CD14-positive monocyte (primary cell): ENCODE results near the gene TXNRD2. TPM values are rescaled to one million over a fixed set of nuclear protein-coding genes. Genes with fewer than 3 reads are reported as not detected.

Experiments
- DNase-seq, 3 donors: peaks; one replicate each; pipeline ENCODE4 v3.0.0-alpha.2; 2011 to 2022
- H2AFZ ChIP-seq: 2 replicates; pipeline ENCODE4 v1.6.0; 2012; ENCODE audit warnings: mild to moderate bottlenecking, low read depth, low read length, inconsistent platforms; ENCODE audit not compliant: insufficient read depth, poor library complexity, severe bottlenecking
- H3K27ac ChIP-seq, 2 donors: 1 replicate in 1 of 2; 2 replicates in 1 of 2; pipeline ENCODE4 v1.5.1; 2012 to 2013; ENCODE audit warnings: low read length in 2 of 2, control low read depth in 1 of 2, inconsistent platforms in 1 of 2, low read depth in 1 of 2, mild to moderate bottlenecking in 1 of 2
- H3K27me3 ChIP-seq, 2 donors: one replicate each; pipeline versions ENCODE4 v1.6.0 to v1.6.1; 2011 to 2013; ENCODE audit warnings: low read length in 2 of 2; ENCODE audit not compliant: control insufficient read depth in 2 of 2, insufficient read depth in 2 of 2
- H3K36me3 ChIP-seq, 2 donors: replicated peaks in 1 of 2; 1 replicate in 1 of 2; 2 replicates in 1 of 2; pipeline versions ENCODE4 v1.5.1 to v1.6.1; 2012 to 2013; ENCODE audit warnings: low read length in 2 of 2, control low read depth in 1 of 2, inconsistent platforms in 1 of 2, mild to moderate bottlenecking in 1 of 2; ENCODE audit not compliant: insufficient read depth in 2 of 2, control insufficient read depth in 1 of 2
- H3K4me1 ChIP-seq, 2 donors: 1 replicate in 1 of 2; 2 replicates in 1 of 2; pipeline versions ENCODE4 v1.5.1 to v1.6.1; 2012 to 2013; ENCODE audit warnings: low read length in 2 of 2, control low read depth in 1 of 2, inconsistent platforms in 1 of 2, mild to moderate bottlenecking in 1 of 2, moderate library complexity in 1 of 2; ENCODE audit not compliant: insufficient read depth in 2 of 2, control insufficient read depth in 1 of 2
- H3K4me2 ChIP-seq: replicated peaks from 2 replicates; pipeline ENCODE3; 2012; ENCODE audit warnings: low read length, moderate library complexity, mild to moderate bottlenecking; ENCODE audit not compliant: poor library complexity, severe bottlenecking; ENCODE audit errors: extremely low read depth
- H3K4me3 ChIP-seq, 3 experiments: fragments of 200-600 bp in 1 of 3; sonication (generic) in 1 of 3; replicated peaks in 1 of 3; 1 replicate in 2 of 3; 2 replicates in 1 of 3; pipeline ENCODE4 v1.5.1; 2011 to 2013; ENCODE audit warnings: low read length in 3 of 3, mild to moderate bottlenecking in 3 of 3, control low read depth in 2 of 3, low read depth in 2 of 3, inconsistent platforms in 1 of 3, moderate library complexity in 1 of 3
- H3K79me2 ChIP-seq: 2 replicates; pipeline ENCODE4 v1.6.0; 2012; ENCODE audit warnings: mild to moderate bottlenecking, control low read depth, inconsistent platforms, low read length, moderate library complexity; ENCODE audit not compliant: insufficient read depth
- H3K9ac ChIP-seq: 2 replicates; pipeline ENCODE4 v1.6.0; 2017; ENCODE audit warnings: low read length, mild to moderate bottlenecking; ENCODE audit not compliant: insufficient read depth, poor library complexity, severe bottlenecking
- H3K9me3 ChIP-seq, 2 donors: replicated peaks in 1 of 2; 1 replicate in 1 of 2; 2 replicates in 1 of 2; pipeline versions ENCODE4 v1.5.1 to v1.6.1; 2012 to 2013; ENCODE audit warnings: low read length in 2 of 2, control low read depth in 1 of 2; ENCODE audit not compliant: control insufficient read depth in 1 of 2, insufficient read depth in 1 of 2
- H4K20me1 ChIP-seq: 2 replicates; pipeline ENCODE4 v1.6.0; 2012; ENCODE audit warnings: mild to moderate bottlenecking, low read length, control low read depth, moderate library complexity; ENCODE audit not compliant: insufficient read depth
- H3K27ac Mint-ChIP-seq, 7 donors: one replicate each; pipeline ENCODE4 v1.8.0; 2020; ENCODE audit warnings: mild to moderate bottlenecking in 7 of 7, mixed read lengths in 7 of 7, moderate library complexity in 6 of 7, inconsistent platforms in 2 of 7
- H3K27me3 Mint-ChIP-seq, 3 donors: one replicate each; pipeline ENCODE4 v1.8.0; 2021 to 2022; ENCODE audit warnings: low read depth in 3 of 3, mild to moderate bottlenecking in 3 of 3, mixed read lengths in 3 of 3, moderate library complexity in 3 of 3, inconsistent platforms in 1 of 3
- H3K36me3 Mint-ChIP-seq, 2 donors: one replicate each; pipeline ENCODE4 v1.8.0; 2020; ENCODE audit warnings: mixed read lengths in 2 of 2, inconsistent platforms in 1 of 2, mild to moderate bottlenecking in 1 of 2
- H3K4me1 Mint-ChIP-seq: one replicate; pipeline ENCODE4 v1.8.0; 2020; ENCODE audit warnings: mild to moderate bottlenecking, mixed read lengths
- H3K4me3 Mint-ChIP-seq, 2 donors: one replicate each; pipeline ENCODE4 v1.8.0; 2020; ENCODE audit warnings: mild to moderate bottlenecking in 2 of 2, mixed read lengths in 2 of 2, moderate library complexity in 1 of 2
- H3K9me3 Mint-ChIP-seq, 7 donors: one replicate each; pipeline ENCODE4 v1.8.0; 2020 to 2022; ENCODE audit warnings: mixed read lengths in 7 of 7, mild to moderate bottlenecking in 6 of 7, moderate library complexity in 6 of 7, inconsistent platforms in 2 of 7
- WGBS: methylation state at CpG from one replicate; pipeline ENCODE4 v1.1.5; 2013; ENCODE audit warnings: missing lambda C conversion rate; ENCODE audit not compliant: insufficient coverage; 5-methylcytosine and 5-hydroxymethylcytosine counted together
- intact Hi-C, 2 donors: fragments of 100-400 bp; cut with micrococcal nuclease; formaldehyde crosslinking; loops; one replicate each; pipeline versions ENCODE4 v1.15.0 to v1.15.1; 2023
- polyA plus RNA-seq, 3 donors: library from polyadenylated mRNA; depleted of rRNA in 1 of 3; unstranded in 2 of 3; stranded (reverse) in 1 of 3; fragments of 300-500 nt in 2 of 3; fragments of >200 nt in 1 of 3; fragmentation: Illumina TruSeq in 2 of 3; gene quantifications; 1 replicate in 2 of 3; 2 replicates in 1 of 3; pipeline ENCODE4 v1.2.3, GENCODE V29; 2012 to 2021
- TF ChIP-seq, protein P1 (sequence below): fragments of 200-600 bp; IDR thresholded peaks from one replicate; pipeline ENCODE4 v1.8.0; 2022; ENCODE audit warnings: antibody characterized with exemption, mild to moderate bottlenecking

TXNRD2 gene
- polyA plus RNA-seq, 3 donors: 24.9 to 54.9 (median 30.8) TPM

DNA sequence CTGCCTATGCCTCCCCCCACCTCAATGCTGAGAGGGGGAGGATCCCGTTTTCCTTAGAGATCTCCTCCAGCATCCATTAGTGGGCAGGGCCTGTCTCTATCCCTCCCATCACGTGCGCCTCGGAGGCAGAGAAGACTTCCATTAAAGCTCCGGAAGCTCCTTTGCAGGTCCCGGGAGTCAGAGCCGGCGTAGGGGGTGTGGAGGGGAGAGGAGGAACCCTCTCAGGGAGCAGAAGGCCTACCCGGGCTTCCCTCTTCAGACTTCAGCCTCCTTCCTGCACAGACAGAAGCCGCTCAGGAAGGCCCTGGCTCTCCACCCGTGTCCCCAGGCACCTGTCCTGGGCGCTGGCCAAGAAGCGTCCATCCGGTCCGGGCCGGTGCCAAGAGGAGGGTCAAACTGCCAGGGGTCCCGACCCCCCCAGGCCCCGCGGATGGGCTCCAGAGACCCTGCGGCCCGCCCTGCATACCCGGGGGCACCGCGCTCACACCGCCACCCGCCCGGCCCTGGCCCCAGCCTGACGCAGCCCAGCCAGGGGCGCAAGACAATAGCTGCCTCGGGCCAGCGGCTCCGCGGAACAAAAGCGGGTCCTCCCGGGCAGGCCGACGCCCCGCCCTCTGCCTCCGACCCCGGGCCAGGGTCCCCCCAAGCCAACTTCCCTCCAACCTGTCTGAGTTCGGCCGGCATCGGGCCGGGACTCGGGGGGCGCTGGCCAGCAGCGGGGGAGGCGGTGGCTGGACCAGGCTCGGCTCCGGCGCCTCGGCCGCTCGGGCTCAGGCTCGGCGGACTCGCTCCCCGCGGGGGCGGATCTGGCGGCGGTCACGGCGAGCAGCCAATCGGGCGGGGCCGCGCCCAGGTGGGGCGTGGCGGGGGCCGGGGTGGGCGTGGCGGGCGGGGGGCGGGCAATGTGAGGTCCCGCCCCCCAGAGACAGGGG lies 45.1 kb upstream of the TXNRD2 start:
- Histone ChIP-seq H3K36me3 (no peaks in the 10 kb centered on the region), H3K4me1 (peaks cover 8 to 11% of the 10 kb centered on the region in 2 donors), H3K9me3 (no peaks in the 10 kb centered on the region), H3K79me2 (no peaks in the 10 kb centered on the region), H3K4me3 (peak overlapping the region; percentile 39 to 84 (median 57)), H3K4me2 (peak overlapping the region; percentile 95), H3K27me3 (peaks cover 0 to 5% of the 10 kb centered on the region in 2 donors), H3K27ac (peak overlapping the region in 1 of 2 donors; percentile 20), H3K9ac (peak overlapping the region; percentile 70), H2AFZ (peak overlapping the region; percentile 91), H4K20me1 (no peaks in the 10 kb centered on the region)
- TF ChIP-seq, protein P1, sequence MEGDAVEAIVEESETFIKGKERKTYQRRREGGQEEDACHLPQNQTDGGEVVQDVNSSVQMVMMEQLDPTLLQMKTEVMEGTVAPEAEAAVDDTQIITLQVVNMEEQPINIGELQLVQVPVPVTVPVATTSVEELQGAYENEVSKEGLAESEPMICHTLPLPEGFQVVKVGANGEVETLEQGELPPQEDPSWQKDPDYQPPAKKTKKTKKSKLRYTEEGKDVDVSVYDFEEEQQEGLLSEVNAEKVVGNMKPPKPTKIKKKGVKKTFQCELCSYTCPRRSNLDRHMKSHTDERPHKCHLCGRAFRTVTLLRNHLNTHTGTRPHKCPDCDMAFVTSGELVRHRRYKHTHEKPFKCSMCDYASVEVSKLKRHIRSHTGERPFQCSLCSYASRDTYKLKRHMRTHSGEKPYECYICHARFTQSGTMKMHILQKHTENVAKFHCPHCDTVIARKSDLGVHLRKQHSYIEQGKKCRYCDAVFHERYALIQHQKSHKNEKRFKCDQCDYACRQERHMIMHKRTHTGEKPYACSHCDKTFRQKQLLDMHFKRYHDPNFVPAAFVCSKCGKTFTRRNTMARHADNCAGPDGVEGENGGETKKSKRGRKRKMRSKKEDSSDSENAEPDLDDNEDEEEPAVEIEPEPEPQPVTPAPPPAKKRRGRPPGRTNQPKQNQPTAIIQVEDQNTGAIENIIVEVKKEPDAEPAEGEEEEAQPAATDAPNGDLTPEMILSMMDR: no peak
- DNase-seq: peak; percentile 47 to 60 (median 47)
- Mint-ChIP-seq H3K9me3 (peaks cover 0 to 3% (median 0%) of the 10 kb centered on the region in 7 donors), H3K36me3 (no peaks in the 10 kb centered on the region), H3K4me3 (peak overlapping the region; percentile 76 to 84), H3K4me1 (peaks cover 4% of the 10 kb centered on the region), H3K27ac (no peak overlapping the region), H3K27me3 (peaks cover 2 to 16% (median 10%) of the 10 kb centered on the region in 3 donors)
- intact Hi-C loops: loop anchor here in 1 of 2 donors (5.0 kb wide), 1 partner anchor 36 kb away; the partner anchor contains the start of gene TANGO2
- under 1% methylated on average over 60 of the region's 76 CpGs for WGBS

DNA sequence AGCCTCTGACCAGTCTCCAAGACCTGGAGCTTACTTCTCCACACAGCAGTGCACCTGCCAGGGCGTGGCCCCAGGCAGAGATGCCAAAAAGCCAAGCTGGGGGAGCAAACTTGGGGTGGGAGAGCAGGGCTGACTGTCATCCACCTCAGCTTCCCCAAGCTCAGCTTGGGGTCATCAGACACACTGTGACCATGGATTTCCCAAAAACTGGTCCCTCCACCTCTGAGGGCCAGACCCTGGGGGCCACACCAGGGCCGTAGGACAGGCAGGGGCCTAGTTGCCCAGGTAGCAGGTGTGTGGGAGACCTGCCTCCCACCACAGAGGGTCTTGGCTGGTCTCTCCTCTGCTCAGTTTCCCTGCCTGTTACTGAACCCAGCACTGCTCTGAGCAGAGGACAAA lies 44.4 kb upstream of the TXNRD2 start:
- H2AFZ ChIP-seq: peak overlapping the region; percentile 91
- H3K27me3 Mint-ChIP-seq: peaks cover 2 to 16% (median 10%) of the 10 kb centered on the region in 3 donors
- H3K4me1 Mint-ChIP-seq: peaks cover 4% of the 10 kb centered on the region
- H3K4me2 ChIP-seq: peak overlapping the region; percentile 95
- WGBS: 73% methylated on average over 2 of the region's 2 CpGs
- H3K4me1 ChIP-seq: peaks cover 8 to 11% of the 10 kb centered on the region in 2 donors
- no peak overlapping the region for H3K27ac ChIP-seq
- peak overlapping the region; percentile 70 for H3K9ac ChIP-seq
- TF ChIP-seq, protein P1: no peak
- H3K4me3 ChIP-seq: peak overlapping the region in 2 of 3 experiments; percentile 39 to 84
- intact Hi-C loops: loop anchor here in 1 of 2 donors (5.0 kb wide), 1 partner anchor 36 kb away; the partner anchor contains the start of gene TANGO2
- no peak for DNase-seq
- peaks cover 0 to 5% of the 10 kb centered on the region in 2 donors for H3K27me3 ChIP-seq
- H3K79me2 ChIP-seq: no peaks in the 10 kb centered on the region
- H3K36me3 ChIP-seq: no peaks in the 10 kb centered on the region
- H4K20me1 ChIP-seq: no peaks in the 10 kb centered on the region
- H3K27ac Mint-ChIP-seq: no peak overlapping the region
- H3K9me3 ChIP-seq: no peaks in the 10 kb centered on the region
- H3K4me3 Mint-ChIP-seq: peak overlapping the region; percentile 76 to 84
- H3K9me3 Mint-ChIP-seq: peaks cover 0 to 3% (median 0%) of the 10 kb centered on the region in 7 donors
- H3K36me3 Mint-ChIP-seq: no peaks in the 10 kb centered on the region
